ENCODE measurements around the gene MYL4. TPM values are rescaled to one million over a fixed set of nuclear protein-coding genes. Genes with fewer than 3 reads are reported as not detected.

Gene MYL4
- total and polyA plus RNA-seq, 10 of the 15 experiments (the other 5 are each of a cell fraction or from before 2014, with no cell fraction given), result 0.23 to 1.6 (median 0.58) TPM; not detected in 3

GRCh38 chr17:47272491-47272890 is 63.3 kb downstream of the MYL4 start (continued):
- TF ChIP-seq, protein P1, sequence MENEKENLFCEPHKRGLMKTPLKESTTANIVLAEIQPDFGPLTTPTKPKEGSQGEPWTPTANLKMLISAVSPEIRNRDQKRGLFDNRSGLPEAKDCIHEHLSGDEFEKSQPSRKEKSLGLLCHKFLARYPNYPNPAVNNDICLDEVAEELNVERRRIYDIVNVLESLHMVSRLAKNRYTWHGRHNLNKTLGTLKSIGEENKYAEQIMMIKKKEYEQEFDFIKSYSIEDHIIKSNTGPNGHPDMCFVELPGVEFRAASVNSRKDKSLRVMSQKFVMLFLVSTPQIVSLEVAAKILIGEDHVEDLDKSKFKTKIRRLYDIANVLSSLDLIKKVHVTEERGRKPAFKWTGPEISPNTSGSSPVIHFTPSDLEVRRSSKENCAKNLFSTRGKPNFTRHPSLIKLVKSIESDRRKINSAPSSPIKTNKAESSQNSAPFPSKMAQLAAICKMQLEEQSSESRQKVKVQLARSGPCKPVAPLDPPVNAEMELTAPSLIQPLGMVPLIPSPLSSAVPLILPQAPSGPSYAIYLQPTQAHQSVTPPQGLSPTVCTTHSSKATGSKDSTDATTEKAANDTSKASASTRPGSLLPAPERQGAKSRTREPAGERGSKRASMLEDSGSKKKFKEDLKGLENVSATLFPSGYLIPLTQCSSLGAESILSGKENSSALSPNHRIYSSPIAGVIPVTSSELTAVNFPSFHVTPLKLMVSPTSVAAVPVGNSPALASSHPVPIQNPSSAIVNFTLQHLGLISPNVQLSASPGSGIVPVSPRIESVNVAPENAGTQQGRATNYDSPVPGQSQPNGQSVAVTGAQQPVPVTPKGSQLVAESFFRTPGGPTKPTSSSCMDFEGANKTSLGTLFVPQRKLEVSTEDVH (IDR thresholded peaks at IDR 0.05; ENCODE audit: low read depth, partially characterized antibody), result no peak
- TF ChIP-seq CTCF (IDR thresholded peaks at IDR 0.05 in 2 of 3, conservative IDR thresholded peaks at IDR 0.05 in 1 of 3; ENCODE audit: control insufficient read depth in 2 of 3, extremely low read depth in 1 of 3, insufficient read depth in 1 of 3, low read depth in 3 of 3, low read length in 3 of 3), result no peak
- TF ChIP-seq CHD4 (IDR thresholded peaks at IDR 0.05), result no peak
- no peak for TF ChIP-seq POU2F2 (IDR thresholded peaks at IDR 0.05; ENCODE audit: borderline replicate concordance, low read depth, low read length)
- TF ChIP-seq USF2 (IDR thresholded peaks at IDR 0.05; ENCODE audit: borderline replicate concordance, low read depth, low read length), result no peak

- BruUV-seq (replicated peaks), result no TSS peak
- H3K27me3 ChIP-seq (replicated peaks in 1 of 2; ENCODE audit: control insufficient read depth in 2 of 2, insufficient read depth in 2 of 2, low read length in 1 of 2), result no peaks in the 10 kb centered on the region
- POLR2A ChIA-PET, result interaction anchor here (0.6 to 1.0 kb wide), 3 partner anchors 9 to 92 kb away, joined by 3 to 4 read pairs (median 4); no protein-coding TSS in a partner anchor
- in situ Hi-C loops (cut with MboI), result no loop called here
- no peak overlapping the region for H2AFZ ChIP-seq (ENCODE audit: control insufficient read depth, low read depth, low read length)
- peaks cover 3% of the 10 kb centered on the region; the same call in 2 of the 3 replicates for H3K9me3 ChIP-seq (replicated peaks; ENCODE audit: control insufficient read depth, insufficient read depth, low read length)
- no peak overlapping the region for H3K9ac ChIP-seq (ENCODE audit: control insufficient read depth, insufficient read depth, low read length)
- H4K20me1 ChIP-seq (ENCODE audit: control insufficient read depth, insufficient read depth), result no peaks in the 10 kb centered on the region
- H3K79me2 ChIP-seq (ENCODE audit: control insufficient read depth, insufficient read depth, low read length), result no peaks in the 10 kb centered on the region
- no peak overlapping the region for H3K27ac ChIP-seq (ENCODE audit: control insufficient read depth, insufficient read depth)
- H3K4me3 ChIP-seq, result no peak overlapping the region
- RAD21 ChIA-PET (ENCODE audit: unreplicated experiment), result interaction anchor here (2.8 to 7.1 kb wide), 2 partner anchors 15 to 43 kb away, joined by 11 to 43 read pairs; no protein-coding TSS in a partner anchor
- no peaks in the 10 kb centered on the region for H3K36me3 ChIP-seq (ENCODE audit: control insufficient read depth in 2 of 2, insufficient read depth in 2 of 2, low read length in 1 of 2)
- no peak for FAIRE-seq
- DNase-seq (ENCODE audit: low read depth, low spot score), result no peak
- CTCF ChIA-PET, result interaction anchor here (1.1 to 1.4 kb wide), 3 partner anchors 12 to 15 kb away, joined by 3 to 5 read pairs (median 3); no protein-coding TSS in a partner anchor
- no peak for ATAC-seq
- intact Hi-C loops (cut with micrococcal nuclease; ENCODE audit: unreplicated experiment), result no loop called here
- no peak overlapping the region for H3K4me2 ChIP-seq (ENCODE audit: control insufficient read depth, insufficient read depth)
- WGBS (ENCODE audit: insufficient coverage, insufficient replicate concordance, low lambda C conversion rate, missing lambda C conversion rate), result 54% methylated on average over 2 of the region's 2 CpGs
- peaks cover 18% of the 10 kb centered on the region for H3K4me1 ChIP-seq (ENCODE audit: control insufficient read depth, insufficient read depth, low read length)
- SMC1A ChIA-PET (ENCODE audit: uncharacterized antibody, unreplicated experiment), result interaction anchor here (0.9 to 4.8 kb wide), 6 partner anchors 9 to 42 kb away, joined by 3 to 20 read pairs (median 5); no protein-coding TSS in a partner anchor
- TF ChIP-seq E4F1 (IDR thresholded peaks at IDR 0.05; ENCODE audit: borderline replicate concordance, partially characterized antibody), result no peak
- TF ChIP-seq, protein P2, sequence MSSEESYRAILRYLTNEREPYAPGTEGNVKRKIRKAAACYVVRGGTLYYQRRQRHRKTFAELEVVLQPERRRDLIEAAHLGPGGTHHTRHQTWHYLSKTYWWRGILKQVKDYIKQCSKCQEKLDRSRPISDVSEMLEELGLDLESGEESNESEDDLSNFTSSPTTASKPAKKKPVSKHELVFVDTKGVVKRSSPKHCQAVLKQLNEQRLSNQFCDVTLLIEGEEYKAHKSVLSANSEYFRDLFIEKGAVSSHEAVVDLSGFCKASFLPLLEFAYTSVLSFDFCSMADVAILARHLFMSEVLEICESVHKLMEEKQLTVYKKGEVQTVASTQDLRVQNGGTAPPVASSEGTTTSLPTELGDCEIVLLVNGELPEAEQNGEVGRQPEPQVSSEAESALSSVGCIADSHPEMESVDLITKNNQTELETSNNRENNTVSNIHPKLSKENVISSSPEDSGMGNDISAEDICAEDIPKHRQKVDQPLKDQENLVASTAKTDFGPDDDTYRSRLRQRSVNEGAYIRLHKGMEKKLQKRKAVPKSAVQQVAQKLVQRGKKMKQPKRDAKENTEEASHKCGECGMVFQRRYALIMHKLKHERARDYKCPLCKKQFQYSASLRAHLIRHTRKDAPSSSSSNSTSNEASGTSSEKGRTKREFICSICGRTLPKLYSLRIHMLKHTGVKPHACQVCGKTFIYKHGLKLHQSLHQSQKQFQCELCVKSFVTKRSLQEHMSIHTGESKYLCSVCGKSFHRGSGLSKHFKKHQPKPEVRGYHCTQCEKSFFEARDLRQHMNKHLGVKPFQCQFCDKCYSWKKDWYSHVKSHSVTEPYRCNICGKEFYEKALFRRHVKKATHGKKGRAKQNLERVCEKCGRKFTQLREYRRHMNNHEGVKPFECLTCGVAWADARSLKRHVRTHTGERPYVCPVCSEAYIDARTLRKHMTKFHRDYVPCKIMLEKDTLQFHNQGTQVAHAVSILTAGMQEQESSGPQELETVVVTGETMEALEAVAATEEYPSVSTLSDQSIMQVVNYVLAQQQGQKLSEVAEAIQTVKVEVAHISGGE (CRISPR knock-in tag; IDR thresholded peaks at IDR 0.05), result no peak
These were observed 64.1 kb downstream of the MYL4 start for GRCh38 chr17:47273245-47273644.

Measured in GM12878 (cell line).